ENCODE results near the gene RITA1.

- TF ChIP-seq EZH2 (IDR thresholded peaks at IDR 0.05; ENCODE audit: low read length, unreplicated experiment), result no peak
- TF ChIP-seq, protein P1, sequence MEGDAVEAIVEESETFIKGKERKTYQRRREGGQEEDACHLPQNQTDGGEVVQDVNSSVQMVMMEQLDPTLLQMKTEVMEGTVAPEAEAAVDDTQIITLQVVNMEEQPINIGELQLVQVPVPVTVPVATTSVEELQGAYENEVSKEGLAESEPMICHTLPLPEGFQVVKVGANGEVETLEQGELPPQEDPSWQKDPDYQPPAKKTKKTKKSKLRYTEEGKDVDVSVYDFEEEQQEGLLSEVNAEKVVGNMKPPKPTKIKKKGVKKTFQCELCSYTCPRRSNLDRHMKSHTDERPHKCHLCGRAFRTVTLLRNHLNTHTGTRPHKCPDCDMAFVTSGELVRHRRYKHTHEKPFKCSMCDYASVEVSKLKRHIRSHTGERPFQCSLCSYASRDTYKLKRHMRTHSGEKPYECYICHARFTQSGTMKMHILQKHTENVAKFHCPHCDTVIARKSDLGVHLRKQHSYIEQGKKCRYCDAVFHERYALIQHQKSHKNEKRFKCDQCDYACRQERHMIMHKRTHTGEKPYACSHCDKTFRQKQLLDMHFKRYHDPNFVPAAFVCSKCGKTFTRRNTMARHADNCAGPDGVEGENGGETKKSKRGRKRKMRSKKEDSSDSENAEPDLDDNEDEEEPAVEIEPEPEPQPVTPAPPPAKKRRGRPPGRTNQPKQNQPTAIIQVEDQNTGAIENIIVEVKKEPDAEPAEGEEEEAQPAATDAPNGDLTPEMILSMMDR (conservative IDR thresholded peaks at IDR 0.05; ENCODE audit: low read depth, low read length), result no peak
Measured at GRCh38 chr12:113189361-113189760, 3.8 kb downstream of the RITA1 start.

Data from PC-3 (cell line).